Measurements from ENCODE around the gene GDF9. TPM values are rescaled to one million over a fixed set of nuclear protein-coding genes. Genes with fewer than 3 reads are reported as not detected.

GDF9 gene
- total and polyA plus RNA-seq, 4 donors = 0.14 to 0.37 (median 0.26) TPM

- Histone ChIP-seq H3K4me1 (ENCODE audit: control insufficient read depth in 5 of 5, insufficient read depth in 5 of 5, low read length in 5 of 5) (peaks cover 0 to 9% (median 0%) of the 10 kb centered on the region in 5 donors), H3K9ac (ENCODE audit: insufficient read depth in 1 of 2, low read length in 2 of 2) (no peak overlapping the region), H3K27me3 (ENCODE audit: control insufficient read depth in 3 of 3, insufficient read depth in 3 of 3, low read length in 2 of 3) (no peaks in the 10 kb centered on the region), H3K27ac (ENCODE audit: low read depth in 1 of 2, low read length in 1 of 2) (no peak overlapping the region), H3K36me3 (ENCODE audit: control insufficient read depth in 4 of 4, insufficient read depth in 4 of 4, low read length in 4 of 4) (no peaks in the 10 kb centered on the region), H3K4me3 (no peak overlapping the region), H3K9me3 (ENCODE audit: control insufficient read depth in 4 of 4, insufficient read depth in 3 of 4, low read length in 3 of 4) (no peaks in the 10 kb centered on the region)
- 48 to 60% methylated on average over 2 of the region's 2 CpGs for WGBS, 2 donors
- DNase-seq (no peak), ATAC-seq (ENCODE audit: insufficient read depth, low FRiP score) (no peak)
- no peak for TF ChIP-seq CTCF (IDR thresholded peaks at IDR 0.05; ENCODE audit: control extremely low read depth, extremely low read depth)
Observed at GRCh38 chr5:132837868-132838267, 28.4 kb downstream of the GDF9 start.

- no peak for TF ChIP-seq CTCF (IDR thresholded peaks at IDR 0.05; ENCODE audit: control extremely low read depth, extremely low read depth)
- peaks cover 0 to 9% (median 0%) of the 10 kb centered on the region in 5 donors for H3K4me1 ChIP-seq (ENCODE audit: control insufficient read depth in 5 of 5, insufficient read depth in 5 of 5, low read length in 5 of 5)
- no peaks in the 10 kb centered on the region for H3K27me3 ChIP-seq (ENCODE audit: control insufficient read depth in 3 of 3, insufficient read depth in 3 of 3, low read length in 2 of 3)
- no peak overlapping the region for H3K9ac ChIP-seq (ENCODE audit: insufficient read depth in 1 of 2, low read length in 2 of 2)
- no peaks in the 10 kb centered on the region for H3K9me3 ChIP-seq (ENCODE audit: control insufficient read depth in 4 of 4, insufficient read depth in 3 of 4, low read length in 3 of 4)
- 88 to 98% methylated on average over 1 of the region's 1 CpG for WGBS, 2 donors
- ATAC-seq (ENCODE audit: insufficient read depth, low FRiP score) (no peak), DNase-seq (no peak)
- H3K27ac ChIP-seq (ENCODE audit: low read depth in 1 of 2, low read length in 1 of 2) = no peak overlapping the region
- no peaks in the 10 kb centered on the region for H3K36me3 ChIP-seq (ENCODE audit: control insufficient read depth in 4 of 4, insufficient read depth in 4 of 4, low read length in 4 of 4)
- H3K4me3 ChIP-seq = no peak overlapping the region
Observed at GRCh38 chr5:132836852-132837251, 29.4 kb downstream of the GDF9 start.

GRCh38 chr5:132834057-132834456 lies 32.2 kb downstream of the GDF9 start:
- peaks cover 0 to 6% (median 0%) of the 10 kb centered on the region in 5 donors for H3K4me1 ChIP-seq (ENCODE audit: control insufficient read depth in 5 of 5, insufficient read depth in 5 of 5, low read length in 5 of 5)
- H3K9me3 ChIP-seq (ENCODE audit: control insufficient read depth in 4 of 4, insufficient read depth in 3 of 4, low read length in 3 of 4) = peaks cover 0 to 2% (median 0%) of the 10 kb centered on the region in 4 donors
- WGBS, 2 donors = 96 to 97% methylated on average over 3 of the region's 3 CpGs
- no peak overlapping the region for H3K27ac ChIP-seq (ENCODE audit: low read depth in 1 of 2, low read length in 1 of 2)
- no peak overlapping the region for H3K9ac ChIP-seq (ENCODE audit: insufficient read depth in 1 of 2, low read length in 2 of 2)
- no peaks in the 10 kb centered on the region for H3K36me3 ChIP-seq (ENCODE audit: control insufficient read depth in 4 of 4, insufficient read depth in 4 of 4, low read length in 4 of 4)
- no peak for TF ChIP-seq CTCF (IDR thresholded peaks at IDR 0.05; ENCODE audit: control extremely low read depth, extremely low read depth)
- ATAC-seq (ENCODE audit: insufficient read depth, low FRiP score) (no peak), DNase-seq (no peak)
- H3K27me3 ChIP-seq (ENCODE audit: control insufficient read depth in 3 of 3, insufficient read depth in 3 of 3, low read length in 2 of 3) = peaks cover 0 to 7% (median 5%) of the 10 kb centered on the region in 3 donors
- H3K4me3 ChIP-seq = no peak overlapping the region

GRCh38 chr5:132832612-132833011 lies 33.7 kb downstream of the GDF9 start:
- H3K9me3 ChIP-seq (ENCODE audit: control insufficient read depth in 4 of 4, insufficient read depth in 3 of 4, low read length in 3 of 4) = peaks cover 0 to 2% (median 0%) of the 10 kb centered on the region in 4 donors
- DNase-seq = no peak
- no peak overlapping the region for H3K4me3 ChIP-seq
- ATAC-seq (ENCODE audit: insufficient read depth, low FRiP score) = no peak
- H3K27ac ChIP-seq (ENCODE audit: low read depth in 1 of 2, low read length in 1 of 2) = no peak overlapping the region
- H3K36me3 ChIP-seq (ENCODE audit: control insufficient read depth in 4 of 4, insufficient read depth in 4 of 4, low read length in 4 of 4) = no peaks in the 10 kb centered on the region
- no peak for TF ChIP-seq CTCF (IDR thresholded peaks at IDR 0.05; ENCODE audit: control extremely low read depth, extremely low read depth)
- H3K9ac ChIP-seq (ENCODE audit: insufficient read depth in 1 of 2, low read length in 2 of 2) = no peak overlapping the region
- WGBS, 2 donors = 93 to 96% methylated on average over 5 of the region's 5 CpGs
- H3K4me1 ChIP-seq (ENCODE audit: control insufficient read depth in 5 of 5, insufficient read depth in 5 of 5, low read length in 5 of 5) = peaks cover 0 to 6% (median 0%) of the 10 kb centered on the region in 5 donors
- peaks cover 0 to 10% (median 8%) of the 10 kb centered on the region in 3 donors for H3K27me3 ChIP-seq (ENCODE audit: control insufficient read depth in 3 of 3, insufficient read depth in 3 of 3, low read length in 2 of 3)

Data from lung (tissue), 12 donors.